ENCODE data around the gene XPNPEP1.

XPNPEP1 gene

DNA sequence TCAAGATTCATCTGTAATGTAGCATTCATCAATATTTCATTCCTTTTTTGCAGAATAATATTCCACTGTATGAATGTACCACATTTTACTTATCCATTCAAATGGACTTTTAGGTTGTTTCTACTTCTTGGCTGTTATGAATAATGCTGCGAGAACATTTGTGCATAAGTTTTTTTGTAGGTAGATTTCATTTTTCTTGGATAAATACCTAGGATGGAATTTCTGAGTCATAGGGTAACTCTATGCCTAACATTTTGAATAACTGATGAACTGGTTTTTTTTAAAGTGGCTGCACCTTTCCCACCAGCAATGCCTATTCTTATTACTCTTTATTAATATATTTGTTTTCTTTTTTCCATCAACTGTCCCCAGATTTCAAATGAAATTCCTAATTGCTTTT lies 9.1 kb upstream of the XPNPEP1 start:
- no peaks in the 10 kb centered on the region for H3K36me3 ChIP-seq
- H3K27me3 ChIP-seq (ENCODE audit: insufficient read depth, low read depth, severe bottlenecking), result no peaks in the 10 kb centered on the region
- no peaks in the 10 kb centered on the region for H3K9me3 ChIP-seq (ENCODE audit: severe bottlenecking)
- no peak for TF ChIP-seq CTCF (IDR thresholded peaks at IDR 0.05; ENCODE audit: low read depth, low read length)
- no peak for DNase-seq
- no peak overlapping the region for H3K27ac ChIP-seq
- H3K4me3 ChIP-seq (ENCODE audit: low read depth, low read length), result no peak overlapping the region

DNA sequence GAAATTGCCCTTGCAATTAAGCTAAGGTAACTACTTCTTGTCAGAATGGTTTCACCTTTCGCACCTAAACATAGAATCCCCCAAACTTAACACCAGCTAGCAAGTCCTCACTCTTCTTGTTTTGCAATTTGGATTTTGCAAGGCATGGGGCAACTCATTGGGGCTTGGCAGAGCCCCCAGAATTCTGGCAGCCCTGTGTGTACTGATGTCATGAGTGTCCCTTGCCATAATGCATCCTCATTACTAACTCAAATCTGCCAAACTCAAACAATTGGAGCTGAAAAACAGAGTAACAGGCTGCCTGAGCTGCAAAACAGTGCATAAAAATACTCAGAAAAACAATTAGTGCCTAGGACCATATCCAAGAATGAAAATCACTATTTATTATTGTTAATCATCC lies 7.9 kb upstream of the XPNPEP1 start:
- DNase-seq, result no peak
- Histone ChIP-seq H3K9me3 (ENCODE audit: severe bottlenecking) (no peaks in the 10 kb centered on the region), H3K4me3 (ENCODE audit: low read depth, low read length) (no peak overlapping the region), H3K27me3 (ENCODE audit: insufficient read depth, low read depth, severe bottlenecking) (no peaks in the 10 kb centered on the region), H3K27ac (no peak overlapping the region), H3K36me3 (no peaks in the 10 kb centered on the region)
- TF ChIP-seq CTCF (IDR thresholded peaks at IDR 0.05; ENCODE audit: low read depth, low read length), result no peak

- DNase-seq, result no peak
- no peak overlapping the region for H3K4me3 ChIP-seq (ENCODE audit: low read depth, low read length)
Measured at GRCh38 chr10:109929501-109930219, 6.3 kb upstream of the XPNPEP1 start.

GRCh38 chr10:109928475-109928891 lies 5.2 kb upstream of the XPNPEP1 start:
- no peaks in the 10 kb centered on the region for H3K27me3 ChIP-seq (ENCODE audit: insufficient read depth, low read depth, severe bottlenecking)
- H3K36me3 ChIP-seq, result no peaks in the 10 kb centered on the region
- H3K27ac ChIP-seq, result no peak overlapping the region
- no peak for TF ChIP-seq CTCF (IDR thresholded peaks at IDR 0.05; ENCODE audit: low read depth, low read length)
- DNase-seq, result no peak
- no peaks in the 10 kb centered on the region for H3K9me3 ChIP-seq (ENCODE audit: severe bottlenecking)
- no peak overlapping the region for H3K4me3 ChIP-seq (ENCODE audit: low read depth, low read length)

More at GRCh38 chr10:109929501-109930219, 6.3 kb upstream of the XPNPEP1 start:
- Histone ChIP-seq H3K9me3 (ENCODE audit: severe bottlenecking) (no peaks in the 10 kb centered on the region), H3K36me3 (no peaks in the 10 kb centered on the region), H3K27ac (no peak overlapping the region), H3K27me3 (ENCODE audit: insufficient read depth, low read depth, severe bottlenecking) (no peaks in the 10 kb centered on the region)
- no peak for TF ChIP-seq CTCF (IDR thresholded peaks at IDR 0.05; ENCODE audit: low read depth, low read length)

- H3K36me3 ChIP-seq, result no peaks in the 10 kb centered on the region; the same call in 1 of the 2 replicates
- no peak for DNase-seq
- no peak for TF ChIP-seq CTCF (IDR thresholded peaks at IDR 0.05; ENCODE audit: low read depth, low read length)
- no peaks in the 10 kb centered on the region for H3K9me3 ChIP-seq (ENCODE audit: severe bottlenecking)
- no peaks in the 10 kb centered on the region for H3K27me3 ChIP-seq (ENCODE audit: insufficient read depth, low read depth, severe bottlenecking)
- H3K27ac ChIP-seq, result no peak overlapping the region
- H3K4me3 ChIP-seq (ENCODE audit: low read depth, low read length), result no peak overlapping the region
Measured at GRCh38 chr10:109926825-109927224, 3.5 kb upstream of the XPNPEP1 start.

All from WERI-Rb-1 (cell line).